ENCODE data around the gene ARID3B.

The ARID3B gene

GRCh38 chr15:74565381-74566085, 24.5 kb downstream of the ARID3B start:
- POLR2A ChIA-PET: no interaction called here
- no peak for TF ChIP-seq FOXA1 (IDR thresholded peaks at IDR 0.05)
- no peak for TF ChIP-seq HDGF (IDR thresholded peaks at IDR 0.05; ENCODE audit: borderline replicate concordance)
- TF ChIP-seq CTBP1 (IDR thresholded peaks at IDR 0.05; ENCODE audit: borderline replicate concordance): no peak
- no peak for TF ChIP-seq NFRKB (IDR thresholded peaks at IDR 0.05)
- TF ChIP-seq FOXK2 (IDR thresholded peaks at IDR 0.05): no peak
- TF ChIP-seq SP1 (IDR thresholded peaks at IDR 0.05): no peak
- no peak for TF ChIP-seq ELF4 (IDR thresholded peaks at IDR 0.05)
- no peak for TF ChIP-seq FOXM1 (IDR thresholded peaks at IDR 0.05; ENCODE audit: borderline replicate concordance)
- no peak for TF ChIP-seq ARNT (IDR thresholded peaks at IDR 0.05)
- DNase-seq (ENCODE audit: extremely low spot score): no peak
- CTCF ChIA-PET: interaction anchor here (0.6 kb wide), 1 partner anchor 59 kb away, joined by 3 read pairs; no protein-coding TSS in a partner anchor

- DNase-seq (ENCODE audit: extremely low spot score): no peak
- ChIA-PET CTCF (interaction anchor here (0.7 to 1.6 kb wide), 2 partner anchors 33 to 64 kb away, joined by 3 read pairs; no protein-coding TSS in a partner anchor), POLR2A (interaction anchor here (1.2 kb wide), 1 partner anchor 9 kb away, joined by 3 read pairs; no protein-coding TSS in a partner anchor)
- no peak for TF ChIP-seq CTBP1 (IDR thresholded peaks at IDR 0.05; ENCODE audit: borderline replicate concordance)
Measured at GRCh38 chr15:74568594-74568993, 27.6 kb downstream of the ARID3B start.

- no peak for TF ChIP-seq FOXA1 (IDR thresholded peaks at IDR 0.05)
- no peak for TF ChIP-seq L3MBTL2 (conservative IDR thresholded peaks at IDR 0.05)
- TF ChIP-seq LEF1 (IDR thresholded peaks at IDR 0.05; ENCODE audit: borderline replicate concordance): no peak
- no peak for TF ChIP-seq SUZ12 (IDR thresholded peaks at IDR 0.05)
- no peak for TF ChIP-seq ARNT (IDR thresholded peaks at IDR 0.05)
- no peak for DNase-seq (ENCODE audit: extremely low spot score)
- CTCF ChIA-PET: no interaction called here
- POLR2A ChIA-PET: no interaction called here
Measured at GRCh38 chr15:74569731-74570070, 28.7 kb downstream of the ARID3B start.

- ChIA-PET POLR2A (no interaction called here), CTCF (interaction anchor here (0.9 kb wide), 1 partner anchor 25 kb away, joined by 4 read pairs; no protein-coding TSS in a partner anchor)
- no peak for TF ChIP-seq FOXK2 (IDR thresholded peaks at IDR 0.05)
- no peak for TF ChIP-seq PKNOX1 (IDR thresholded peaks at IDR 0.05)
- no peak for TF ChIP-seq ZNF384 (IDR thresholded peaks at IDR 0.05)
- TF ChIP-seq CTBP1 (IDR thresholded peaks at IDR 0.05; ENCODE audit: borderline replicate concordance): no peak
- no peak for TF ChIP-seq ELF4 (IDR thresholded peaks at IDR 0.05)
- TF ChIP-seq L3MBTL2 (conservative IDR thresholded peaks at IDR 0.05): no peak
- no peak for TF ChIP-seq SUZ12 (IDR thresholded peaks at IDR 0.05)
- no peak for TF ChIP-seq TARDBP (IDR thresholded peaks at IDR 0.05)
- no peak for TF ChIP-seq HDGF (IDR thresholded peaks at IDR 0.05; ENCODE audit: borderline replicate concordance)
- no peak for TF ChIP-seq BHLHE40 (IDR thresholded peaks at IDR 0.05; ENCODE audit: borderline replicate concordance)
- no peak for TF ChIP-seq LEF1 (IDR thresholded peaks at IDR 0.05; ENCODE audit: borderline replicate concordance)
- DNase-seq (ENCODE audit: extremely low spot score): no peak
Measured at GRCh38 chr15:74571191-74571590, 30.2 kb downstream of the ARID3B start.

GRCh38 chr15:74573987-74574386, 33.0 kb downstream of the ARID3B start:
- POLR2A ChIA-PET: no interaction called here
- TF ChIP-seq ELF4 (IDR thresholded peaks at IDR 0.05) (no peak), SP1 (IDR thresholded peaks at IDR 0.05) (no peak), L3MBTL2 (conservative IDR thresholded peaks at IDR 0.05) (no peak), PKNOX1 (IDR thresholded peaks at IDR 0.05) (no peak), ZNF384 (IDR thresholded peaks at IDR 0.05) (no peak)
- CTCF ChIA-PET: no interaction called here
- DNase-seq (ENCODE audit: extremely low spot score): no peak

- TF ChIP-seq SUZ12 (IDR thresholded peaks at IDR 0.05): no peak
- TF ChIP-seq ELF4 (IDR thresholded peaks at IDR 0.05): no peak
- no peak for TF ChIP-seq FOXA1 (IDR thresholded peaks at IDR 0.05)
- no peak for TF ChIP-seq CTBP1 (IDR thresholded peaks at IDR 0.05; ENCODE audit: borderline replicate concordance)
- no peak for TF ChIP-seq BHLHE40 (IDR thresholded peaks at IDR 0.05; ENCODE audit: borderline replicate concordance)
- TF ChIP-seq L3MBTL2 (conservative IDR thresholded peaks at IDR 0.05): no peak
- TF ChIP-seq ZNF384 (IDR thresholded peaks at IDR 0.05): no peak
- TF ChIP-seq HDGF (IDR thresholded peaks at IDR 0.05; ENCODE audit: borderline replicate concordance): no peak
- no peak for TF ChIP-seq FOXM1 (IDR thresholded peaks at IDR 0.05; ENCODE audit: borderline replicate concordance)
- TF ChIP-seq FOXK2 (IDR thresholded peaks at IDR 0.05): no peak
- TF ChIP-seq PKNOX1 (IDR thresholded peaks at IDR 0.05): no peak
- TF ChIP-seq NFRKB (IDR thresholded peaks at IDR 0.05): no peak
- no peak for TF ChIP-seq ARNT (IDR thresholded peaks at IDR 0.05)
- no peak for TF ChIP-seq TARDBP (IDR thresholded peaks at IDR 0.05)
- DNase-seq (ENCODE audit: extremely low spot score): no peak
- ChIA-PET CTCF (no interaction called here), POLR2A (no interaction called here)
Measured at GRCh38 chr15:74578496-74578994, 37.5 kb downstream of the ARID3B start.

- CTCF ChIA-PET: no interaction called here
- POLR2A ChIA-PET: no interaction called here
- no peak for DNase-seq (ENCODE audit: extremely low spot score)
- TF ChIP-seq ZNF384 (IDR thresholded peaks at IDR 0.05): no peak
- no peak for TF ChIP-seq L3MBTL2 (conservative IDR thresholded peaks at IDR 0.05)
- TF ChIP-seq HDGF (IDR thresholded peaks at IDR 0.05; ENCODE audit: borderline replicate concordance): no peak
- TF ChIP-seq ELF4 (IDR thresholded peaks at IDR 0.05): no peak
- no peak for TF ChIP-seq LEF1 (IDR thresholded peaks at IDR 0.05; ENCODE audit: borderline replicate concordance)
- TF ChIP-seq FOXK2 (IDR thresholded peaks at IDR 0.05): no peak
- no peak for TF ChIP-seq CTBP1 (IDR thresholded peaks at IDR 0.05; ENCODE audit: borderline replicate concordance)
- TF ChIP-seq NFRKB (IDR thresholded peaks at IDR 0.05): no peak
- TF ChIP-seq SUZ12 (IDR thresholded peaks at IDR 0.05): no peak
- TF ChIP-seq TARDBP (IDR thresholded peaks at IDR 0.05): no peak
- TF ChIP-seq PKNOX1 (IDR thresholded peaks at IDR 0.05): no peak
- TF ChIP-seq BHLHE40 (IDR thresholded peaks at IDR 0.05; ENCODE audit: borderline replicate concordance): no peak
- no peak for TF ChIP-seq FOXA1 (IDR thresholded peaks at IDR 0.05)
- no peak for TF ChIP-seq ARNT (IDR thresholded peaks at IDR 0.05)
- no peak for TF ChIP-seq FOXM1 (IDR thresholded peaks at IDR 0.05; ENCODE audit: borderline replicate concordance)
- no peak for TF ChIP-seq SP1 (IDR thresholded peaks at IDR 0.05)
Measured at GRCh38 chr15:74579001-74579400, 38.0 kb downstream of the ARID3B start.
